Epithelial cell of proximal tubule (primary cell): ENCODE results near the gene GJB1. TPM values are rescaled to one million over a fixed set of nuclear protein-coding genes. Genes with fewer than 3 reads are reported as not detected.

Source experiments
- DNase-seq: peaks from one replicate; pipeline ENCODE4 v3.0.0-alpha.2; 2011; ENCODE audit warnings: low read depth
- H3K4me3 ChIP-seq: 2 replicates; pipeline ENCODE4 v1.5.1; 2011; ENCODE audit warnings: low read depth, mild to moderate bottlenecking, low read length
- total RNA-seq: library from RNA; depleted of rRNA; stranded (reverse); fragments of >200 nt; gene quantifications from 2 replicates; pipeline ENCODE4 v1.2.3, GENCODE V29; 2015
- TF ChIP-seq, protein P1 (sequence below): conservative IDR thresholded peaks from 2 replicates; pipeline ENCODE4 v1.5.1; 2012; ENCODE audit warnings: low read depth, mild to moderate bottlenecking, low read length

Gene GJB1
- total RNA-seq, 1 donor from 2014 or later: 0.40 TPM

DNA sequence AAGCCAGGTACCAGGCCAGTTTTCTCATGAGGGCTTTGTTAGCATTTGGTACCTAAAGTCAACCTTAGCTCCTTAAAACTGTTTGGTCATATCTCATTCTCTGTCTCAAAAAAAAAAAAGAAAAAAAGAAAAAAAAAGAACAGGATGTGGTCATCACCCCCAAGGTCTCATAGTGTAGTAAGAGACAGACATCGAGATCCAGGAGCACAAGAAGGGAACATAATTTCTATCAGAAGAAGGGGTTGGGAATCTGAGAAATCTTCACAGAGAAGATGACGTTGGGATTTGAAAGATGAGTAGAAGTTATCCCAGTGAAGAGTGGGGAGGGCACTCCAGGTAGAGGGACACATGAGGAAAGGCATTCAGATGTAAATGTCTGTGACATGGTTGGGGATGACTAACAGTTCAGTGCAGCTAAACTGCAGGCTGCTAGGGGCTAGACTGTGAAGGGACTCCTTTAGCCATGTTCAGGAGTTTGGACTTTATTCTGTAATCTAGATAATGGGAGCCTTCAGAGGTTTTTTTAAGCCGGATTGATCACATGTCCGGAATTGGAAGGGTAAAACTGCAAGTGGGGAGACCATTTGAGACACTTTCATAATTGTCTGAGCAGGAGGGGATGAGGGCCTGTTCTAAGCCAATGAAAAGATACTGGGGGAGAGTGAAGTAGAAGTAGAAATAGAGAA, 26.9 kb upstream of the GJB1 start:
- no peak for DNase-seq
- H3K4me3 ChIP-seq: no peak overlapping the region
- TF ChIP-seq, protein P1, sequence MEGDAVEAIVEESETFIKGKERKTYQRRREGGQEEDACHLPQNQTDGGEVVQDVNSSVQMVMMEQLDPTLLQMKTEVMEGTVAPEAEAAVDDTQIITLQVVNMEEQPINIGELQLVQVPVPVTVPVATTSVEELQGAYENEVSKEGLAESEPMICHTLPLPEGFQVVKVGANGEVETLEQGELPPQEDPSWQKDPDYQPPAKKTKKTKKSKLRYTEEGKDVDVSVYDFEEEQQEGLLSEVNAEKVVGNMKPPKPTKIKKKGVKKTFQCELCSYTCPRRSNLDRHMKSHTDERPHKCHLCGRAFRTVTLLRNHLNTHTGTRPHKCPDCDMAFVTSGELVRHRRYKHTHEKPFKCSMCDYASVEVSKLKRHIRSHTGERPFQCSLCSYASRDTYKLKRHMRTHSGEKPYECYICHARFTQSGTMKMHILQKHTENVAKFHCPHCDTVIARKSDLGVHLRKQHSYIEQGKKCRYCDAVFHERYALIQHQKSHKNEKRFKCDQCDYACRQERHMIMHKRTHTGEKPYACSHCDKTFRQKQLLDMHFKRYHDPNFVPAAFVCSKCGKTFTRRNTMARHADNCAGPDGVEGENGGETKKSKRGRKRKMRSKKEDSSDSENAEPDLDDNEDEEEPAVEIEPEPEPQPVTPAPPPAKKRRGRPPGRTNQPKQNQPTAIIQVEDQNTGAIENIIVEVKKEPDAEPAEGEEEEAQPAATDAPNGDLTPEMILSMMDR: no peak

GRCh38 chrX:71198066-71198465, 25.0 kb upstream of the GJB1 start:
- no peak for DNase-seq
- TF ChIP-seq, protein P1: no peak
- H3K4me3 ChIP-seq: no peak overlapping the region

GRCh38 chrX:71199252-71200008, 23.6 kb upstream of the GJB1 start:
- no peak overlapping the region for H3K4me3 ChIP-seq
- DNase-seq: no peak
- TF ChIP-seq, protein P1: no peak

GRCh38 chrX:71210816-71211215, 12.2 kb upstream of the GJB1 start:
- H3K4me3 ChIP-seq: no peak overlapping the region
- TF ChIP-seq, protein P1: no peak
- DNase-seq: no peak

DNA sequence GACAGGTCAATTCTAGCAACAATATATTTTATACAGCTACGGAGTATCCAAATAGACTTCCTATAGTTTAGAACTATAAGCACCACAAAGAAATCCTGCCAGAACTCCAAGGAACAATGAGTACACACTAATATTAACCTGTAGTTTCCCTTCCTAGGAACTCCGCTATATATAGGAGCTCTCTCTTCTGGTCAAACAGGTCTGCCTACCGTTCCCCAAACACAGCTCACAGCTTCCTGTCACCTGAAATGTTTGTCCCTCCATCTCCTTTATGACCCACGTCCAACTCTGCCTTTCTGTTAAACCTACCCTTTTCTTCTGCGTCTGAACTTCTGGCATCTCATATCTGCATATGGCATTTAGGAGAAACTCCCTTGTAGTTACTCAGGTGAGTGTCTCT, 10.5 kb upstream of the GJB1 start:
- TF ChIP-seq, protein P1: no peak
- no peak overlapping the region for H3K4me3 ChIP-seq
- DNase-seq: no peak

- DNase-seq: no peak
- TF ChIP-seq, protein P1: no peak
- no peak overlapping the region for H3K4me3 ChIP-seq
Observed at GRCh38 chrX:71214152-71214551, 8.9 kb upstream of the GJB1 start.
